Osteocyte (in vitro differentiated cells): ENCODE results near the gene AKAP9. TPM values are rescaled to one million over a fixed set of nuclear protein-coding genes. Genes with fewer than 3 reads are reported as not detected.
"Not testable (repeated sequence)": the region's sequence is repeated elsewhere in the genome, so short reads cannot be mapped to it uniquely, and the experiment has no call there.

Source experiments
- DNase-seq: peaks from one replicate; pipeline ENCODE4 v3.0.0; 2021; ENCODE audit warnings: mixed read lengths; ENCODE audit not compliant: unreplicated experiment; ENCODE audit errors: extremely low spot score
- H3K27ac Mint-ChIP-seq: one replicate; pipeline ENCODE4 v1.8.0; 2021; ENCODE audit warnings: mild to moderate bottlenecking, mixed read lengths; ENCODE audit not compliant: unreplicated experiment
- H3K27me3 Mint-ChIP-seq: one replicate; pipeline ENCODE4 v1.8.0; 2021; ENCODE audit warnings: mixed read lengths; ENCODE audit not compliant: unreplicated experiment
- H3K36me3 Mint-ChIP-seq: one replicate; pipeline ENCODE4 v1.8.0; 2021; ENCODE audit warnings: mixed read lengths; ENCODE audit not compliant: unreplicated experiment
- H3K4me1 Mint-ChIP-seq: one replicate; pipeline ENCODE4 v1.8.0; 2021; ENCODE audit warnings: mixed read lengths; ENCODE audit not compliant: unreplicated experiment
- H3K4me3 Mint-ChIP-seq: one replicate; pipeline ENCODE4 v1.8.0; 2021; ENCODE audit warnings: mild to moderate bottlenecking, moderate library complexity, mixed read lengths; ENCODE audit not compliant: unreplicated experiment
- H3K9me3 Mint-ChIP-seq: one replicate; pipeline ENCODE4 v1.8.0; 2021; ENCODE audit warnings: mixed read lengths; ENCODE audit not compliant: unreplicated experiment
- total RNA-seq: library from RNA; stranded (reverse); gene quantifications from 2 replicates; pipeline ENCODE4 v1.2.1, GENCODE V29; 2021
- TF ChIP-seq, protein P1 (sequence below): fragments of 200-600 bp; sonication (generic); IDR thresholded peaks from 2 replicates; pipeline ENCODE4 v1.5.0; 2021; ENCODE audit warnings: antibody characterized with exemption, mild to moderate bottlenecking, moderate library complexity

Gene AKAP9
- total RNA-seq, 1 donor from 2014 or later: 47.2 TPM

DNA sequence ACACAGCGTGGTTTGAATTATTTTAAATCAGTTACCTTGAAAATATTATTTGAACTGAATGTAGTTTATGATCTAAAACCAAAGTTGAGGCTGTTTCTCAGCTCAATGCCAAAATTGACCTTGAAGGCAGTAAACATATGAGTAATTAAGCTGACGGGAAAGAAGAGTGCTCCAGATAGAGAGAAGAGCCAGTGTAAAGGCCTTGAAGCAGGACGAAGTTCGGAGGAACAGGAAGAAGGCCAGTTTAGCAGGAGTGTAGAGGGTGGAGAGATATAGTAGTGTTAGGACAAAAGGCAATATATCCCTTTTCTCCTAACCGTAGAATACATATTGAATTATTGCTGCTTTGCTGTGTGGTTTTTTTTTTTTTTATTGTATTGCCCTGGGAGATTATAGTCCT is 130.4 kb downstream of the AKAP9 start:
- Mint-ChIP-seq H3K27ac (no peak overlapping the region), H3K4me1 (no peaks in the 10 kb centered on the region), H3K4me3 (no peak overlapping the region), H3K36me3 (peaks cover 44% of the 10 kb centered on the region), H3K9me3 (no peaks in the 10 kb centered on the region), H3K27me3 (no peaks in the 10 kb centered on the region)
- TF ChIP-seq, protein P1, sequence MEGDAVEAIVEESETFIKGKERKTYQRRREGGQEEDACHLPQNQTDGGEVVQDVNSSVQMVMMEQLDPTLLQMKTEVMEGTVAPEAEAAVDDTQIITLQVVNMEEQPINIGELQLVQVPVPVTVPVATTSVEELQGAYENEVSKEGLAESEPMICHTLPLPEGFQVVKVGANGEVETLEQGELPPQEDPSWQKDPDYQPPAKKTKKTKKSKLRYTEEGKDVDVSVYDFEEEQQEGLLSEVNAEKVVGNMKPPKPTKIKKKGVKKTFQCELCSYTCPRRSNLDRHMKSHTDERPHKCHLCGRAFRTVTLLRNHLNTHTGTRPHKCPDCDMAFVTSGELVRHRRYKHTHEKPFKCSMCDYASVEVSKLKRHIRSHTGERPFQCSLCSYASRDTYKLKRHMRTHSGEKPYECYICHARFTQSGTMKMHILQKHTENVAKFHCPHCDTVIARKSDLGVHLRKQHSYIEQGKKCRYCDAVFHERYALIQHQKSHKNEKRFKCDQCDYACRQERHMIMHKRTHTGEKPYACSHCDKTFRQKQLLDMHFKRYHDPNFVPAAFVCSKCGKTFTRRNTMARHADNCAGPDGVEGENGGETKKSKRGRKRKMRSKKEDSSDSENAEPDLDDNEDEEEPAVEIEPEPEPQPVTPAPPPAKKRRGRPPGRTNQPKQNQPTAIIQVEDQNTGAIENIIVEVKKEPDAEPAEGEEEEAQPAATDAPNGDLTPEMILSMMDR: no peak
- no peak for DNase-seq

DNA sequence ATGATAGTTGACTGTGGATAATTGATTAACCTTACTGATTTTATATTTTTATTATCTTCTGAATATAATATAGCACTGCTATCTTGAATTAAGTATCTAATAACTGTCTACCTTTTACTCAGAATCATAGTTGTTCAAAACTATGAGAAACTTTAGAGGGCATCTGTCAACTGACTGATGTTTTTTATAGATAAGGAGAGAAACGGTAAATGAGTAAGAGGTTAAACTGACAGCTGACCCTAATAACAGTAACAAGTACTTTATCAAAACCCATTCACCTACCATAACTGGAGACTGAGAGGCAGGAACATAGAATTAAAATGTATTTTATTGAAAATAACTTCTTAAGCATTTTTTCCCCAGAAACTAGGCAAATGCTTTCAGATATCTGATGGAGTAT is 131.5 kb downstream of the AKAP9 start:
- H3K4me1 Mint-ChIP-seq: no peaks in the 10 kb centered on the region
- no peaks in the 10 kb centered on the region for H3K9me3 Mint-ChIP-seq
- H3K27me3 Mint-ChIP-seq: no peaks in the 10 kb centered on the region
- no peak overlapping the region for H3K27ac Mint-ChIP-seq
- TF ChIP-seq, protein P1: no peak
- DNase-seq: no peak
- H3K36me3 Mint-ChIP-seq: peaks cover 38% of the 10 kb centered on the region
- no peak overlapping the region for H3K4me3 Mint-ChIP-seq

DNA sequence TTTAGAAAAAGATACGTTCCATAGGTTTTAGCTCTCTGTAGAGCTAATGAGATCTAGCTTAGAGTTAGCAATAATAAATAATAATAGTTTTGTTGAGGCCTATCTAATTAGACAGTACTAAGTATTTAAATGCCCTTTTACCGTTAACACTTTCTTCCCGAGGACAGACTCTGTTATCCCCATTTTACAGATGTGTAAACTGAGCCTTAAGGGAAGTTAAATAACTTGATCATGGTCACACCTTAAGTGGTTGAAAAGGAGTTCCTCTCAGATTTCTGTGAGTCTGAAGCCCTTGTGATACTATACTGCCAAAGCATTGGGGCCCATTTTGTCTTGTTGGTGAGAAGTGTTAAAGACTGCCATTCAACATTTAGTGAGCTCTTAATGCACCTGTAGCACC is 132.0 kb downstream of the AKAP9 start:
- no peaks in the 10 kb centered on the region for H3K9me3 Mint-ChIP-seq
- H3K4me3 Mint-ChIP-seq: no peak overlapping the region
- TF ChIP-seq, protein P1: no peak
- H3K4me1 Mint-ChIP-seq: no peaks in the 10 kb centered on the region
- H3K27ac Mint-ChIP-seq: no peak overlapping the region
- DNase-seq: no peak
- no peaks in the 10 kb centered on the region for H3K27me3 Mint-ChIP-seq
- peaks cover 37% of the 10 kb centered on the region for H3K36me3 Mint-ChIP-seq

DNA sequence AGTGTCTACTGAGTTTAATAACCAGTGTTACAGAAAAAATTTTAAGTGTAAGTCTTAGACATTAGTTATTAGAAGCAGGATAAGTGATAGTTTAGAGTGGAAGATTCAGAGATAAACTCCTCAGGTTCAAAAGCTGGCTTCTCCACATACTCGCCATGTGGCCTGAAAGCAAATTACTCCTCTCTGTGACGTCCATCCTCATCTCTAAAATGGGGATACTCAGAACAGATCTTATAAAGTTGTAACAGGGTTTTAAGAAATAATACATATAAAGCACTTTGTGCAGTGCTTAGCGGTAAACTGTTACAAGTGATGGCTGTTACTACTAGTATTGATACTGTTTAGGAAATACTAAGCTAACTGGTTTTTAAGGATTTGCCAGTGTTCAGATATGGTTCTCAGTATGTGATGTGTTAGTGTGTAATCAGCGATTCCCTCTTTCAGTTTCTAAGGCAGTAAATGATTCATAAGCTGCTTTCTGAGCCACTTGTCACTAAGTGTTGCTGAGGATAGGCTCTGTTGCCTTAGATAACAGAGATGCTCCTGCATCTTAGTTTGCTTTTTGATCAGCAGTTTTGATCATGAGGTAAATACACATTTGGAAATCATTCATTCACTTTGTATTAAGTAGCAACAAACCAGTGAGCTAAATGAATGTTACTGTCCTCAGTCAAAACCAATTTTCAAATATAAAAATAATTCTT is 134.9 kb downstream of the AKAP9 start:
- no peaks in the 10 kb centered on the region for H3K9me3 Mint-ChIP-seq
- no peaks in the 10 kb centered on the region for H3K27me3 Mint-ChIP-seq
- TF ChIP-seq, protein P1: no peak
- no peaks in the 10 kb centered on the region for H3K4me1 Mint-ChIP-seq
- DNase-seq: no peak
- peaks cover 38% of the 10 kb centered on the region for H3K36me3 Mint-ChIP-seq
- H3K27ac Mint-ChIP-seq: no peak overlapping the region
- no peak overlapping the region for H3K4me3 Mint-ChIP-seq

DNA sequence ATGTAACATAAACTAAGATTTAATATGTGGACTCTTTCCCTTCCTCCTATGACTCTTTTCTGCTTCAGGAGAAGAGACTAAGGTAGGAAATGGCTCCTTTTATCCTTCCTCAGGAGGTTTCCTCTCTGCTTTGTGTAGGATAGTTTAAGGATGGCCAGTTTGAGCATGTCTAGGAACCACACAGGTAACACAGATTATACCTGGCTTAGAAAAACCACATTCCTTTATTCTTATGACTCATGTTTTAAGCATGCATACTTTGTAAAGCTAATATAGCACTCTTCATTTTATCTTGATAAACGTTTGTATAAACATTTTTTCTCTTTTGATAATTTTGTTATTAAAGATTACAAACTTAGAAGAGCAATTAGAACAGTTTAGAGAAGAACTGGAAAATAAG is 135.8 kb downstream of the AKAP9 start:
- Mint-ChIP-seq H3K27me3 (no peaks in the 10 kb centered on the region), H3K36me3 (peaks cover 34% of the 10 kb centered on the region), H3K27ac (no peak overlapping the region), H3K4me1 (no peaks in the 10 kb centered on the region), H3K4me3 (no peak overlapping the region), H3K9me3 (no peaks in the 10 kb centered on the region)
- TF ChIP-seq, protein P1: no peak
- no peak for DNase-seq

DNA sequence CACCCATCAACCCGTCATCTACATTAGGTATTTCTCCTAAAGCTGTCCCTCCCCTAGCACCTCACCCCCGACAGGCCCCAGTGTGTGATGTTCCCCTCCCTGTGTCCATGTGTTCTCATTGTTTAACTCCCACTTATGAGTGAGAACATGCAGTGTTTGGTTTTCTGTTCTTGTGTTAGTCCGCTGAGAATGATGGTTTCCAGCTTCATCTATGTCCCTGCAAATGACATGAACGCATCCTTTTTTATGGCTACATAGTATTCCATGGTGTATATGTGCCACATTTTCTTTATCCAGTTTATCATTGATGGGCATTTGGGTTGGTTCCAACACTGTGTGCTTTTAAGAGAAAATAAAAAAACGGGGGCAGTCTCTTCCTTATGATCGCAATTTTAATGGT is 143.3 kb downstream of the AKAP9 start:
- H3K27ac Mint-ChIP-seq, H3K4me3 Mint-ChIP-seq, H3K4me1 Mint-ChIP-seq, H3K27me3 Mint-ChIP-seq, H3K9me3 Mint-ChIP-seq, DNase-seq: not testable (repeated sequence)
- H3K36me3 Mint-ChIP-seq: peaks cover 54% of the 10 kb centered on the region
